K562 (cell line): ENCODE results near the gene OSBP2.

Experiments used
- BRD9 ChIP-seq: fragments of 450-650 bp; IDR thresholded peaks from 2 replicates; pipeline ENCODE4 v1.6.1; 2018; ENCODE audit warnings: low read depth; ENCODE audit not compliant: partially characterized antibody
- CHD2 ChIP-seq: IDR thresholded peaks from 2 replicates; pipeline ENCODE4 v1.6.1; 2011; ENCODE audit warnings: low read depth, low read length
- CTCF ChIP-seq, 3 experiments: IDR thresholded peaks in 2 of 3; conservative IDR thresholded peaks in 1 of 3; 2 replicates each; pipeline ENCODE4 v1.5.1; 2011 to 2012; ENCODE audit warnings: low read length in 3 of 3, mild to moderate bottlenecking in 3 of 3, control low read depth in 2 of 3, improper control_type of control experiment in 1 of 3, inconsistent platforms in 1 of 3, low read depth in 1 of 3, mixed read lengths in 1 of 3, moderate library complexity in 1 of 3; ENCODE audit not compliant: insufficient read depth in 2 of 3
- HMG20A ChIP-seq: fragments of 450-650 bp; formaldehyde crosslinking; conservative IDR thresholded peaks from 2 replicates; pipeline ENCODE4 v1.4.0; 2020; ENCODE audit warnings: mild to moderate bottlenecking, mixed read lengths
- MYC ChIP-seq, 2 experiments: fragments of 250-450 bp in 1 of 2; sonication (Bioruptor Pico) in 1 of 2; IDR thresholded peaks; 2 replicates each; pipeline versions ENCODE4 v1.5.1 to v1.6.1; 2012 to 2021; ENCODE audit warnings: low read depth in 2 of 2, borderline replicate concordance in 1 of 2, improper control_type of control experiment in 1 of 2, low read length in 1 of 2, mild to moderate bottlenecking in 1 of 2, moderate library complexity in 1 of 2
- MYNN ChIP-seq, 2 experiments: sonication (generic); formaldehyde crosslinking in 1 of 2; IDR thresholded peaks; 2 replicates each; pipeline versions ENCODE4 v1.5.0 to v1.6.1; 2016 to 2020; ENCODE audit warnings: antibody characterized with exemption in 1 of 2, missing genetic modification reagents in 1 of 2
- POLR2A ChIP-seq: fragments of 450-650 bp; conservative IDR thresholded peaks from 2 replicates; pipeline ENCODE4 v1.6.1; 2016
- REST ChIP-seq, 2 experiments: fragments of 450-650 bp; formaldehyde crosslinking in 1 of 2; IDR thresholded peaks; 2 replicates each; pipeline versions ENCODE4 v1.4.0 to v1.6.1; 2014 to 2020; ENCODE audit warnings: mild to moderate bottlenecking in 2 of 2, borderline replicate concordance in 1 of 2, low read depth in 1 of 2
- TCF7 ChIP-seq: sonication (generic); IDR thresholded peaks from 2 replicates; pipeline ENCODE4 v1.6.1; 2016; ENCODE audit warnings: antibody characterized with exemption, borderline replicate concordance
- TFE3 ChIP-seq: fragments of 450-650 bp; formaldehyde crosslinking; IDR thresholded peaks from 2 replicates; pipeline ENCODE4 v1.4.0; 2020; ENCODE audit warnings: mild to moderate bottlenecking, mixed read lengths
- YY1 ChIP-seq, 3 experiments: IDR thresholded peaks; 2 replicates each; pipeline ENCODE4 v1.6.1; 2011; ENCODE audit warnings: low read length in 2 of 3, mild to moderate bottlenecking in 2 of 3, moderate library complexity in 2 of 3, borderline replicate concordance in 1 of 3, control low read depth in 1 of 3, low read depth in 1 of 3; ENCODE audit not compliant: insufficient read depth in 3 of 3, insufficient replicate concordance in 2 of 3, control insufficient read depth in 1 of 3, insufficient read length in 1 of 3; ENCODE audit errors: extremely low read depth in 1 of 3
- ZNF143 ChIP-seq: sonication (generic); formaldehyde crosslinking; IDR thresholded peaks from 2 replicates; pipeline ENCODE4 v1.9.0; 2022; ENCODE audit warnings: mild to moderate bottlenecking, missing genetic modification reagents
- ZNF696 ChIP-seq: fragments of 250-450 bp; sonication (Bioruptor Pico); conservative IDR thresholded peaks from 2 replicates; pipeline ENCODE4 v1.4.0; 2020; ENCODE audit warnings: mild to moderate bottlenecking, moderate library complexity
- ZNF707 ChIP-seq: fragments of 250-450 bp; sonication (Bioruptor Pico); conservative IDR thresholded peaks from 2 replicates; pipeline ENCODE4 v1.8.0; 2022; ENCODE audit warnings: inconsistent platforms, mild to moderate bottlenecking, moderate library complexity

- TF ChIP-seq HMG20A (no peak), ZNF707 (no peak), CHD2 (no peak), ZNF143 (CRISPR knock-in tag) (no peak), YY1 (IDR thresholded peaks at IDR 0.05; ENCODE audit: borderline replicate concordance in 1 of 3, control insufficient read depth in 1 of 3, extremely low read depth in 1 of 3, insufficient read depth in 3 of 3, insufficient read length in 1 of 3, insufficient replicate concordance in 2 of 3, low read depth in 1 of 3, low read length in 2 of 3) (no peak), MYC (IDR thresholded peaks at IDR 0.05; ENCODE audit: low read depth, low read length) (no peak), MYC (CRISPR knock-in tag; IDR thresholded peaks at IDR 0.05; ENCODE audit: borderline replicate concordance, low read depth) (no peak), REST (IDR thresholded peaks at IDR 0.05; ENCODE audit: borderline replicate concordance) (no peak), REST (CRISPR knock-in tag; IDR thresholded peaks at IDR 0.05; ENCODE audit: low read depth) (no peak), ZNF696 (CRISPR knock-in tag) (no peak), CTCF (IDR thresholded peaks at IDR 0.05 in 2 of 3, conservative IDR thresholded peaks at IDR 0.05 in 1 of 3; ENCODE audit: insufficient read depth in 2 of 3, low read depth in 1 of 3, low read length in 3 of 3) (no peak), POLR2A (no peak), TCF7 (no peak), TFE3 (CRISPR knock-in tag) (no peak), MYNN (IDR thresholded peaks at IDR 0.05) (no peak), MYNN (CRISPR knock-in tag; IDR thresholded peaks at IDR 0.05) (no peak), BRD9 (no peak)
Observed at GRCh38 chr22:30790366-30790765, 95.7 kb downstream of the OSBP2 start.
